GM10266 (cell line): ENCODE results near the gene GPALPP1.

Experiments used
- DNase-seq: peaks from one replicate; pipeline ENCODE4 v3.0.0; 2012; ENCODE audit errors: extremely low spot score
- CTCF ChIP-seq: IDR thresholded peaks from 2 replicates; pipeline ENCODE4 v1.5.1; 2012; ENCODE audit warnings: mild to moderate bottlenecking, low read depth; ENCODE audit not compliant: control insufficient read depth, insufficient read depth; ENCODE audit errors: missing control alignments

Gene GPALPP1

GRCh38 chr13:44967704-44968433, 21.5 kb upstream of the GPALPP1 start:
- TF ChIP-seq CTCF = no peak
- no peak for DNase-seq

- no peak for DNase-seq
- no peak for TF ChIP-seq CTCF
These were observed 20.9 kb upstream of the GPALPP1 start for GRCh38 chr13:44968434-44968815.

- TF ChIP-seq CTCF = peak; percentile 67
- no peak for DNase-seq
These were observed 19.5 kb upstream of the GPALPP1 start for GRCh38 chr13:44969551-44970484.

- no peak for DNase-seq
- no peak for TF ChIP-seq CTCF
These were observed 17.4 kb upstream of the GPALPP1 start for GRCh38 chr13:44971656-44972595.

- DNase-seq = no peak
- TF ChIP-seq CTCF = peak; percentile 24
These were observed 16.3 kb upstream of the GPALPP1 start for GRCh38 chr13:44972956-44973581.

- TF ChIP-seq CTCF = no peak
- no peak for DNase-seq
These were observed 15.1 kb upstream of the GPALPP1 start for GRCh38 chr13:44974056-44974793.
